ENCODE results near the gene HOXB8. TPM values are rescaled to one million over a fixed set of nuclear protein-coding genes. Genes with fewer than 3 reads are reported as not detected.

HOXB8 gene
- total and polyA plus RNA-seq, 2 donors (not counting 3 experiments of a cell fraction or from before 2014, with no cell fraction given) = 1.7 to 2.4 TPM

DNA sequence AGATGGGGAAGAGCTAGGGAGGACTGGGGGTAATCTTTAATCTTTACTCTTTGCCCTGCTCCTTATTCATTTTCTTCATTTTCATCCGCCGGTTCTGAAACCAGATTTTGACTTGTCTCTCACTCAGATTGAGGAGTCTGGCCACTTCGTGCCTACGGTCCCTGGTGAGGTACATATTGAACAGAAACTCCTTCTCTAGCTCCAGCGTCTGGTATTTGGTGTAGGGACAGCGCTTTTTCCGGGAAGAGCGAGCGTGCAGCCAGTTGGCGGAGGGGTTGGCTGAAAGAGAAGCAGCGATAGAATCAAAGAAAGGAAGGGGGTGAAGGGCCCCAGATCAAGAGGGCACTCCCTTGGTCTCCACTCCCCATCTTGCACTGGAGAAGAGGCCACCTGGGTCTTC, 7.8 kb upstream of the HOXB8 start:
- dilution Hi-C loops (cut with MboI; ENCODE audit: extremely low pct_ligation_motif_present, low sequenced_read_pairs) = no loop called here

DNA sequence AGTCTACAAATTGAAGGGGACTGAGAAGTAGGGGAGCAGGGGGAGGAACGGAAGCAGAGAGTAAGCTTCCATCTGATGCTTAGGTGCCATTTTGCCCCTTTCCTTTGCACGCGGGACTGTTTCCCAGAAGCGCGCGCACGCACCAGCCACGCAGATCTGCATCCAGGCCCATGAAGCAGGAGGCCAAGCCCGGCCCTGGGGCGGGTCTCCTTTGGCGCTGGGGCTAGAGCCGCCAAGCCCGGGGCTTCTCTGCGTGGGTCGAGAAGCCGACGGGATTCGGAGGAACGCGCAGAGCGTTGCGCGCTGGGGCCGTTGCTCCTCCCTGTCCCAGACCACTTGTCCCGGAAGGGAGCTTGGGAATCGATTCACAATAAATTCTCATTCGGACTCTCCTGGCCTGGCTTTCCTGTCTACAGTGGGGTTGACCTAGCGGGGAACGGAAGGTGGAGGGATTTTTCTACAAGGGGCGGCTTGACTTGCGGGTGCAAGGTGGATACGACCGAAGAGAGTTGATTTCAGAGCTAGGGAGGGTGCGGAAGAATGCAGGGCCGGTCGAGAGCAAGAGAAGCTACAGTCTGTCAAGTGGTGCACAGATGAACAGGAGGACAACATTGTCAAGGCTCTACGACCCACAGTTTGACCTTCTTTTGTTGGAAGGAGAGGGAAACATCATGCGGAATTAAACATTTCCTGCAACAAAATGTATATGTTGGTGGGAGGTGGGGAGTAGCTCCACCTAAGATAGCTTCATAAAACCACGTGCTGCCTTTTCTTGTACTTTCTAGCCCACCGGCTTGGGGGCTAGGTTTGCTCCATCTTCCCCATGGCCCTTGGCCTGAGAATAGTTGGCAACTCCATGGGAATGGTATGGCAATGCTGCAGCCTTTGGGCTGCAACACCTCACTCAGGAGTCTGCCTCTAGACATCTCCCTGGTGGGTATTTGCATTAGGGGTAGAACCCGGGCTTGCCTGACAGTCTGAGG, 6.6 kb upstream of the HOXB8 start:
- ChIA-PET POLR2A (no interaction called here), CTCF (interaction anchor here (0.6 to 6.3 kb wide), 11 partner anchors 9 to 571 kb away, joined by 3 to 45 read pairs (median 5); no protein-coding TSS in a partner anchor)
- dilution Hi-C loops (cut with MboI; ENCODE audit: extremely low pct_ligation_motif_present, low sequenced_read_pairs) = no loop called here
- Histone ChIP-seq H3K4me2 (ENCODE audit: insufficient read depth, low read length) (no peak overlapping the region), H3K27me3 (ENCODE audit: control insufficient read depth in 2 of 2, insufficient read depth in 2 of 2, low read length in 2 of 2) (peaks cover 65 to 88% of the 10 kb centered on the region in 2 experiments), H4K20me1 (replicated peaks; ENCODE audit: control insufficient read depth, extremely low read depth, insufficient read depth, low read length) (no peaks in the 10 kb centered on the region), H3K4me3 (replicated peaks in 1 of 3; ENCODE audit: insufficient read depth in 1 of 3, low read depth in 1 of 3, low read length in 3 of 3) (no peak overlapping the region), H3K9me3 (replicated peaks; ENCODE audit: control insufficient read depth, insufficient read depth, low read length) (no peaks in the 10 kb centered on the region), H3K9ac (replicated peaks; ENCODE audit: extremely low read depth, insufficient read depth, low read length) (no peak overlapping the region), H3K9me1 (replicated peaks; ENCODE audit: control insufficient read depth, extremely low read depth, insufficient read depth, low read length) (no peaks in the 10 kb centered on the region), H3K79me2 (ENCODE audit: control insufficient read depth, insufficient read depth, low read length) (no peaks in the 10 kb centered on the region), H3K27ac (ENCODE audit: insufficient read depth, low read depth, low read length) (no peak overlapping the region), H3K4me1 (ENCODE audit: control insufficient read depth, extremely low read depth, insufficient read depth, low read length) (peaks cover 27% of the 10 kb centered on the region), H2AFZ (ENCODE audit: low read depth, low read length) (no peak overlapping the region), H3K36me3 (ENCODE audit: control insufficient read depth in 2 of 2, extremely low read depth in 1 of 2, insufficient read depth in 2 of 2, low read length in 2 of 2) (no peaks in the 10 kb centered on the region)
- DNase-seq (ENCODE audit: low read depth, low spot score) (no peak), FAIRE-seq (no peak)
- BruUV-seq (replicated peaks) = no TSS peak
- TF ChIP-seq, protein P1, sequence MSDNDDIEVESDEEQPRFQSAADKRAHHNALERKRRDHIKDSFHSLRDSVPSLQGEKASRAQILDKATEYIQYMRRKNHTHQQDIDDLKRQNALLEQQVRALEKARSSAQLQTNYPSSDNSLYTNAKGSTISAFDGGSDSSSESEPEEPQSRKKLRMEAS (IDR thresholded peaks at IDR 0.05; ENCODE audit: insufficient read depth, insufficient read length) = no peak
- TF ChIP-seq GATA2 (IDR thresholded peaks at IDR 0.05; ENCODE audit: insufficient read depth, insufficient read length, low read depth, low read length) = no peak
- TF ChIP-seq FOS (IDR thresholded peaks at IDR 0.05; ENCODE audit: borderline replicate concordance, insufficient read depth, low read length) = no peak
- no peak for TF ChIP-seq JUN (IDR thresholded peaks at IDR 0.05; ENCODE audit: borderline replicate concordance, insufficient read depth, insufficient read length, low read depth)
- no peak for TF ChIP-seq EZH2 (IDR thresholded peaks at IDR 0.05; ENCODE audit: borderline replicate concordance, low read depth, low read length, severe bottlenecking)
- TF ChIP-seq POLR2A (IDR thresholded peaks at IDR 0.05; ENCODE audit: low read depth, low read length) = no peak
- no peak for TF ChIP-seq MYC (IDR thresholded peaks at IDR 0.05; ENCODE audit: low read depth, low read length)
- TF ChIP-seq, protein P2, sequence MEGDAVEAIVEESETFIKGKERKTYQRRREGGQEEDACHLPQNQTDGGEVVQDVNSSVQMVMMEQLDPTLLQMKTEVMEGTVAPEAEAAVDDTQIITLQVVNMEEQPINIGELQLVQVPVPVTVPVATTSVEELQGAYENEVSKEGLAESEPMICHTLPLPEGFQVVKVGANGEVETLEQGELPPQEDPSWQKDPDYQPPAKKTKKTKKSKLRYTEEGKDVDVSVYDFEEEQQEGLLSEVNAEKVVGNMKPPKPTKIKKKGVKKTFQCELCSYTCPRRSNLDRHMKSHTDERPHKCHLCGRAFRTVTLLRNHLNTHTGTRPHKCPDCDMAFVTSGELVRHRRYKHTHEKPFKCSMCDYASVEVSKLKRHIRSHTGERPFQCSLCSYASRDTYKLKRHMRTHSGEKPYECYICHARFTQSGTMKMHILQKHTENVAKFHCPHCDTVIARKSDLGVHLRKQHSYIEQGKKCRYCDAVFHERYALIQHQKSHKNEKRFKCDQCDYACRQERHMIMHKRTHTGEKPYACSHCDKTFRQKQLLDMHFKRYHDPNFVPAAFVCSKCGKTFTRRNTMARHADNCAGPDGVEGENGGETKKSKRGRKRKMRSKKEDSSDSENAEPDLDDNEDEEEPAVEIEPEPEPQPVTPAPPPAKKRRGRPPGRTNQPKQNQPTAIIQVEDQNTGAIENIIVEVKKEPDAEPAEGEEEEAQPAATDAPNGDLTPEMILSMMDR (IDR thresholded peaks at IDR 0.05; ENCODE audit: extremely low read depth in 1 of 2, insufficient read depth in 1 of 2, low read depth in 1 of 2, low read length in 2 of 2) = no peak
- TF ChIP-seq POLR2AphosphoS5 (IDR thresholded peaks at IDR 0.05; ENCODE audit: insufficient read depth, low read depth, low read length) = no peak
- intact Hi-C loops (cut with micrococcal nuclease) = no loop called here

More for the DNA sequence above, 7.8 kb upstream of the HOXB8 start:
- no peak overlapping the region for H2AFZ ChIP-seq (ENCODE audit: low read depth, low read length)
- CTCF ChIA-PET = interaction anchor here (0.8 to 6.3 kb wide), 8 partner anchors 8 to 548 kb away, joined by 3 to 45 read pairs (median 6); partner anchors contain the start of gene HOXB8
- no peak for TF ChIP-seq POLR2A (IDR thresholded peaks at IDR 0.05; ENCODE audit: low read depth, low read length)
- TF ChIP-seq JUN (IDR thresholded peaks at IDR 0.05; ENCODE audit: borderline replicate concordance, insufficient read depth, insufficient read length, low read depth) = no peak
- no peak for TF ChIP-seq FOS (IDR thresholded peaks at IDR 0.05; ENCODE audit: borderline replicate concordance, insufficient read depth, low read length)
- TF ChIP-seq, protein P1 (IDR thresholded peaks at IDR 0.05; ENCODE audit: insufficient read depth, insufficient read length) = no peak
- TF ChIP-seq POLR2AphosphoS5 (IDR thresholded peaks at IDR 0.05; ENCODE audit: insufficient read depth, low read depth, low read length) = no peak
- no peak for TF ChIP-seq GATA2 (IDR thresholded peaks at IDR 0.05; ENCODE audit: insufficient read depth, insufficient read length, low read depth, low read length)
- TF ChIP-seq MYC (IDR thresholded peaks at IDR 0.05; ENCODE audit: low read depth, low read length) = no peak
- no peaks in the 10 kb centered on the region for H3K36me3 ChIP-seq (ENCODE audit: control insufficient read depth in 2 of 2, extremely low read depth in 1 of 2, insufficient read depth in 2 of 2, low read length in 2 of 2)
- no peak overlapping the region for H3K27ac ChIP-seq (ENCODE audit: insufficient read depth, low read depth, low read length)
- no peaks in the 10 kb centered on the region for H3K79me2 ChIP-seq (ENCODE audit: control insufficient read depth, insufficient read depth, low read length)
- H4K20me1 ChIP-seq (replicated peaks; ENCODE audit: control insufficient read depth, extremely low read depth, insufficient read depth, low read length) = no peaks in the 10 kb centered on the region
- no peaks in the 10 kb centered on the region for H3K9me1 ChIP-seq (replicated peaks; ENCODE audit: control insufficient read depth, extremely low read depth, insufficient read depth, low read length)
- FAIRE-seq (no peak), DNase-seq (ENCODE audit: low read depth, low spot score) (no peak)
- intact Hi-C loops (cut with micrococcal nuclease) = no loop called here
- H3K4me3 ChIP-seq (replicated peaks in 1 of 3; ENCODE audit: insufficient read depth in 1 of 3, low read depth in 1 of 3, low read length in 3 of 3) = no peak overlapping the region
- no peak overlapping the region for H3K4me2 ChIP-seq (ENCODE audit: insufficient read depth, low read length)
- H3K9ac ChIP-seq (replicated peaks; ENCODE audit: extremely low read depth, insufficient read depth, low read length) = no peak overlapping the region
- BruUV-seq (replicated peaks) = no TSS peak
- H3K9me3 ChIP-seq (replicated peaks; ENCODE audit: control insufficient read depth, insufficient read depth, low read length) = no peaks in the 10 kb centered on the region
- POLR2A ChIA-PET = no interaction called here
- H3K27me3 ChIP-seq (ENCODE audit: control insufficient read depth in 2 of 2, insufficient read depth in 2 of 2, low read length in 2 of 2) = peaks cover 65 to 88% of the 10 kb centered on the region in 2 experiments
- H3K4me1 ChIP-seq (ENCODE audit: control insufficient read depth, extremely low read depth, insufficient read depth, low read length) = peaks cover 22% of the 10 kb centered on the region
